Measurements from ENCODE around the gene LAMB1.

The LAMB1 gene

GRCh38 chr7:107936312-107936711 lies 66.6 kb downstream of the LAMB1 start:
- no peak overlapping the region for H3K4me3 ChIP-seq (ENCODE audit: low read depth, low read length)
- DNase-seq (ENCODE audit: low read depth), result no peak
- TF ChIP-seq CTCF (IDR thresholded peaks at IDR 0.05; ENCODE audit: insufficient read depth, low read depth, low read length, missing control alignments), result no peak

GRCh38 chr7:107934991-107935770 lies 67.8 kb downstream of the LAMB1 start:
- H3K4me3 ChIP-seq (ENCODE audit: low read depth, low read length), result no peak overlapping the region
- DNase-seq (ENCODE audit: low read depth), result no peak
- TF ChIP-seq CTCF (IDR thresholded peaks at IDR 0.05; ENCODE audit: insufficient read depth, low read depth, low read length, missing control alignments), result no peak

GRCh38 chr7:107933386-107934013 lies 69.5 kb downstream of the LAMB1 start:
- no peak overlapping the region for H3K4me3 ChIP-seq (ENCODE audit: low read depth, low read length)
- TF ChIP-seq CTCF (IDR thresholded peaks at IDR 0.05; ENCODE audit: insufficient read depth, low read depth, low read length, missing control alignments), result no peak
- DNase-seq (ENCODE audit: low read depth), result no peak

GRCh38 chr7:107932805-107933204 lies 70.2 kb downstream of the LAMB1 start:
- DNase-seq (ENCODE audit: low read depth), result no peak
- no peak overlapping the region for H3K4me3 ChIP-seq (ENCODE audit: low read depth, low read length)
- TF ChIP-seq CTCF (IDR thresholded peaks at IDR 0.05; ENCODE audit: insufficient read depth, low read depth, low read length, missing control alignments), result no peak

GRCh38 chr7:107931740-107932515 lies 71.0 kb downstream of the LAMB1 start:
- TF ChIP-seq CTCF (IDR thresholded peaks at IDR 0.05; ENCODE audit: insufficient read depth, low read depth, low read length, missing control alignments), result no peak
- DNase-seq (ENCODE audit: low read depth), result no peak
- H3K4me3 ChIP-seq (ENCODE audit: low read depth, low read length), result no peak overlapping the region

GRCh38 chr7:107926481-107926880 lies 76.5 kb downstream of the LAMB1 start:
- no peak for DNase-seq (ENCODE audit: low read depth)
- TF ChIP-seq CTCF (IDR thresholded peaks at IDR 0.05; ENCODE audit: insufficient read depth, low read depth, low read length, missing control alignments), result no peak
- H3K4me3 ChIP-seq (ENCODE audit: low read depth, low read length), result no peak overlapping the region

All from GM12865 (cell line).